Kidney (tissue), 14 donors: ENCODE measurements around the gene BMP7. TPM values are rescaled to one million over a fixed set of nuclear protein-coding genes. Genes with fewer than 3 reads are reported as not detected.
A peak's percentile ranks its signal among the peaks of the same experiment; 100 is the strongest.

Source experiments
- DNase-seq, 5 donors: peaks; one replicate each; pipeline ENCODE4 v3.0.0-alpha.2; 2013 to 2020
- FAIRE-seq: peaks from 2 replicates; lab custom pipeline; 2012; peaks lifted over from hg19 to GRCh38; lab: Jason Lieb, UNC
- H3K27ac ChIP-seq, 2 donors: one replicate each; pipeline ENCODE4 v1.7.0; 2013; ENCODE audit warnings: low read depth in 2 of 2, low read length in 2 of 2, inconsistent platforms in 1 of 2
- H3K27me3 ChIP-seq: one replicate; pipeline ENCODE4 v1.7.1; 2013; ENCODE audit warnings: low read length, inconsistent platforms; ENCODE audit not compliant: control insufficient read depth, insufficient read depth
- H3K36me3 ChIP-seq, 3 donors: one replicate each; pipeline versions ENCODE4 v1.7.0 to v1.7.1; 2013; ENCODE audit warnings: low read length in 3 of 3, control low read depth in 1 of 3, inconsistent platforms in 1 of 3; ENCODE audit not compliant: insufficient read depth in 3 of 3, control insufficient read depth in 2 of 3
- H3K4me1 ChIP-seq, 3 donors: one replicate each; pipeline versions ENCODE4 v1.7.0 to v1.7.1; 2013; ENCODE audit warnings: low read length in 3 of 3, inconsistent platforms in 1 of 3, low read depth in 1 of 3; ENCODE audit not compliant: control insufficient read depth in 2 of 3, insufficient read depth in 2 of 3
- H3K4me3 ChIP-seq, 3 donors: one replicate each; pipeline versions ENCODE4 v1.7.0 to v1.8.1; 2013; ENCODE audit warnings: low read length in 3 of 3, control low read depth in 1 of 3, inconsistent platforms in 1 of 3
- H3K9ac ChIP-seq, 3 donors: one replicate each; pipeline versions ENCODE4 v1.7.0 to v1.7.1; 2013; ENCODE audit warnings: low read length in 3 of 3, control low read depth in 1 of 3, inconsistent platforms in 1 of 3
- H3K9me3 ChIP-seq, 3 donors: one replicate each; pipeline versions ENCODE4 v1.7.0 to v1.7.1; 2013; ENCODE audit warnings: low read length in 3 of 3, control low read depth in 1 of 3, inconsistent platforms in 1 of 3; ENCODE audit not compliant: control insufficient read depth in 2 of 3, insufficient read depth in 1 of 3
- CTCF ChIP-seq: IDR thresholded peaks from 3 replicates; pipeline ENCODE4 v1.5.1; 2012; ENCODE audit warnings: mild to moderate bottlenecking, moderate library complexity, borderline replicate concordance; ENCODE audit not compliant: insufficient read depth; ENCODE audit errors: extremely low read depth
- intact Hi-C: fragments of 100-400 bp; cut with DNase I; formaldehyde crosslinking; loops from one replicate; pipeline ENCODE4 v1.11.1; 2022
- polyA plus RNA-seq: library from polyadenylated mRNA; stranded (reverse); fragments of 350-450 nt; fragmentation: Illumina TruSeq; extraction: RNeasy Lipid Tissue Mini Kit (QIAGEN cat#74804); gene quantifications from one replicate; pipeline ENCODE4 v1.2.3, GENCODE V29; 2014; ENCODE audit warnings: low read depth, low replicate concordance; ENCODE audit not compliant: insufficient read depth
- total RNA-seq: library from RNA; stranded (reverse); fragmentation: NEBNext Ultra II Directional; extraction: Animal tissue kit (Norgen Biotek cat#: 25700); gene quantifications from one replicate; pipeline ENCODE4 v1.2.1, GENCODE V29; 2021
- donor health status: control.
- donor health status: control.
- donor health status: control.
- donor health status: control.
- donor health status: control.
- donor health status: DM: yes; HTN: yes; CAD: no.
- donor health status: Normal renal cell carcinoma (clear cell type).

The BMP7 gene
- total and polyA plus RNA-seq, 2 donors from 2014 or later: 1.6 to 11.3 TPM

- H3K27me3 ChIP-seq: no peaks in the 10 kb centered on the region
- peaks cover 0 to 9% (median 0%) of the 10 kb centered on the region in 3 donors for H3K4me1 ChIP-seq
- no peak for TF ChIP-seq CTCF
- H3K27ac ChIP-seq: no peak overlapping the region
- DNase-seq: peak in 2 of 5 donors; percentile 26 to 46
- no peak overlapping the region for H3K9ac ChIP-seq
- no peaks in the 10 kb centered on the region for H3K9me3 ChIP-seq
- intact Hi-C loops: no loop called here
- H3K36me3 ChIP-seq: no peaks in the 10 kb centered on the region
- H3K4me3 ChIP-seq: no peak overlapping the region
- FAIRE-seq: no peak
Measured at GRCh38 chr20:57289391-57290177, 23.1 kb upstream of the BMP7 start.

GRCh38 chr20:57288651-57289277, 22.3 kb upstream of the BMP7 start:
- no peak overlapping the region for H3K4me3 ChIP-seq
- H3K36me3 ChIP-seq: no peaks in the 10 kb centered on the region
- H3K9me3 ChIP-seq: no peaks in the 10 kb centered on the region
- no peak for TF ChIP-seq CTCF
- H3K4me1 ChIP-seq: peaks cover 0 to 9% (median 0%) of the 10 kb centered on the region in 3 donors
- no peak overlapping the region for H3K27ac ChIP-seq
- H3K27me3 ChIP-seq: no peaks in the 10 kb centered on the region
- FAIRE-seq (no peak), DNase-seq (peak in 2 of 5 donors; percentile 46 to 49)
- intact Hi-C loops: no loop called here
- no peak overlapping the region for H3K9ac ChIP-seq

GRCh38 chr20:57287901-57288300, 21.5 kb upstream of the BMP7 start:
- intact Hi-C loops: no loop called here
- FAIRE-seq (no peak), DNase-seq (peak in 1 of 5 donors; percentile 27)
- H3K4me1 ChIP-seq: peaks cover 0 to 9% (median 0%) of the 10 kb centered on the region in 3 donors
- no peak overlapping the region for H3K4me3 ChIP-seq
- H3K27me3 ChIP-seq: no peaks in the 10 kb centered on the region
- TF ChIP-seq CTCF: no peak
- no peaks in the 10 kb centered on the region for H3K9me3 ChIP-seq
- no peaks in the 10 kb centered on the region for H3K36me3 ChIP-seq
- H3K27ac ChIP-seq: no peak overlapping the region
- H3K9ac ChIP-seq: no peak overlapping the region
